B cell (primary cell): ENCODE measurements around the gene NEAT1. TPM values are rescaled to one million over a fixed set of nuclear protein-coding genes. Genes with fewer than 3 reads are reported as not detected.

ENCODE experiments used
- ATAC-seq: fragments of 200-7000 bp; cut with Tn5 transposase; one replicate; pipeline ENCODE4 v1.10.0; 2021; ENCODE audit warnings: low read depth, mild to moderate bottlenecking, moderate number of reproducible peaks, moderate library complexity
- CTCF ChIA-PET: fragments of 350-600 bp; sonication (Branson Sonifier 250); formaldehyde crosslinking; loops from one replicate; lab custom pipeline; 2021; ENCODE audit warnings: antibody characterized with exemption, inconsistent platforms; lab: Charles Lee
- POLR2A ChIA-PET: fragments of 350-600 bp; sonication (Branson Sonifier 250); formaldehyde crosslinking; loops from one replicate; lab custom pipeline; 2021; ENCODE audit warnings: antibody characterized with exemption; lab: Charles Lee
- DNase-seq: peaks from one replicate; pipeline ENCODE4 v3.0.0; 2013
- H2AFZ ChIP-seq: 2 replicates; pipeline ENCODE4 v1.6.1; 2012; ENCODE audit warnings: mild to moderate bottlenecking, low read depth, low read length; ENCODE audit not compliant: insufficient read depth, poor library complexity, severe bottlenecking
- H3K27ac ChIP-seq, 2 donors: 1 replicate in 1 of 2; 2 replicates in 1 of 2; pipeline ENCODE4 v1.5.1; 2012 to 2013; ENCODE audit warnings: low read length in 2 of 2, mild to moderate bottlenecking in 2 of 2, moderate library complexity in 1 of 2
- H3K27me3 ChIP-seq, 4 experiments: fragments of 200-600 bp in 1 of 4; sonication (generic) in 1 of 4; replicated peaks in 1 of 4; 1 replicate in 2 of 4; 2 replicates in 2 of 4; pipeline versions ENCODE4 v1.6.1 to v1.7.0; 2013 to 2016; ENCODE audit warnings: low read length in 3 of 4, mild to moderate bottlenecking in 2 of 4, mixed read lengths in 1 of 4, moderate library complexity in 1 of 4; ENCODE audit not compliant: insufficient read depth in 4 of 4, control insufficient read depth in 3 of 4; ENCODE audit errors: control extremely low read depth in 1 of 4
- H3K36me3 ChIP-seq, 2 experiments: replicated peaks in 1 of 2; 1 replicate in 1 of 2; 2 replicates in 1 of 2; pipeline versions ENCODE4 v1.6.1 to v1.7.1; 2013; ENCODE audit warnings: low read length in 1 of 2; ENCODE audit not compliant: insufficient read depth in 2 of 2, control insufficient read depth in 1 of 2; ENCODE audit errors: control extremely low read depth in 1 of 2, extremely low read depth in 1 of 2
- H3K4me1 ChIP-seq, 2 donors: fragments of 200-600 bp in 1 of 2; sonication (generic) in 1 of 2; 1 replicate in 1 of 2; 2 replicates in 1 of 2; pipeline versions ENCODE4 v1.5.1 to v1.6.1; 2013 to 2017; ENCODE audit warnings: low read length in 2 of 2; ENCODE audit not compliant: control insufficient read depth in 2 of 2, insufficient read depth in 2 of 2
- H3K4me2 ChIP-seq: replicated peaks from 2 replicates; pipeline ENCODE3; 2012; ENCODE audit warnings: mild to moderate bottlenecking, low read depth, low read length; ENCODE audit not compliant: poor library complexity, severe bottlenecking
- H3K4me3 ChIP-seq, 5 experiments: fragments of 200-600 bp in 1 of 5; sonication (generic) in 1 of 5; 1 replicate in 3 of 5; 2 replicates in 2 of 5; pipeline versions ENCODE4 v1.5.1 to v1.7.0; 2011 to 2016; ENCODE audit warnings: low read length in 4 of 5, mild to moderate bottlenecking in 4 of 5, low read depth in 2 of 5, control low read depth in 1 of 5, moderate library complexity in 1 of 5; ENCODE audit not compliant: insufficient read depth in 1 of 5; ENCODE audit errors: control extremely low read depth in 1 of 5, extremely low read depth in 1 of 5
- H3K79me2 ChIP-seq: fragments of 200-600 bp; sonication (generic); one replicate; pipeline ENCODE4 v1.6.0; 2016; ENCODE audit warnings: low read length; ENCODE audit not compliant: control insufficient read depth, insufficient read depth
- H3K9ac ChIP-seq: fragments of 200-600 bp; sonication (generic); 2 replicates; pipeline ENCODE4 v1.6.1; 2017; ENCODE audit warnings: mild to moderate bottlenecking, low read length, moderate library complexity
- H3K9me3 ChIP-seq, 3 donors: one replicate each; pipeline versions ENCODE4 v1.6.1 to v1.7.1; 2013; ENCODE audit warnings: low read length in 2 of 3; ENCODE audit not compliant: control insufficient read depth in 2 of 3, insufficient read depth in 1 of 3; ENCODE audit errors: control extremely low read depth in 1 of 3
- H4K20me1 ChIP-seq: 2 replicates; pipeline ENCODE4 v1.6.0; 2012; ENCODE audit warnings: mild to moderate bottlenecking, low read length; ENCODE audit not compliant: insufficient read depth, control insufficient read depth, poor library complexity, severe bottlenecking
- H3K27ac Mint-ChIP-seq: one replicate; pipeline ENCODE4 v1.8.0; 2021; ENCODE audit warnings: mixed read lengths
- H3K27me3 Mint-ChIP-seq: one replicate; pipeline ENCODE4 v1.8.0; 2021; ENCODE audit warnings: mixed read lengths
- H3K4me1 Mint-ChIP-seq: one replicate; pipeline ENCODE4 v1.8.0; 2021; ENCODE audit warnings: mixed read lengths
- H3K4me3 Mint-ChIP-seq: one replicate; pipeline ENCODE4 v1.8.0; 2021; ENCODE audit warnings: mixed read lengths
- H3K9me3 Mint-ChIP-seq: one replicate; pipeline ENCODE4 v1.8.0; 2022; ENCODE audit warnings: mixed read lengths; ENCODE audit not compliant: insufficient read depth
- CTCF ChIP-seq: fragments of 200-600 bp; IDR thresholded peaks from one replicate; pipeline ENCODE4 v1.8.0; 2022; ENCODE audit warnings: antibody characterized with exemption, mild to moderate bottlenecking
- EZH2 ChIP-seq: IDR thresholded peaks from 2 replicates; pipeline ENCODE4 v1.6.1; 2012; ENCODE audit warnings: borderline replicate concordance, low read depth, mild to moderate bottlenecking, moderate library complexity, low read length; ENCODE audit not compliant: insufficient read depth, poor library complexity, severe bottlenecking
- WGBS: methylation state at CpG from one replicate; pipeline ENCODE4 v1.1.5; 2013; ENCODE audit warnings: missing lambda C conversion rate; ENCODE audit not compliant: insufficient coverage; 5-methylcytosine and 5-hydroxymethylcytosine counted together
- intact Hi-C: fragments of 100-400 bp; cut with micrococcal nuclease; formaldehyde crosslinking; loops from one replicate; pipeline ENCODE4 v1.10.0; 2022
- polyA plus RNA-seq: library from polyadenylated mRNA; depleted of rRNA; stranded (reverse); fragments of >200 nt; gene quantifications from 2 replicates; pipeline ENCODE4 v1.2.3, GENCODE V29; 2012
- total RNA-seq, 2 donors: library from RNA; stranded (reverse); fragments of 120-200 nt in 1 of 2; gene quantifications; 1 replicate in 1 of 2; 2 replicates in 1 of 2; pipeline versions ENCODE4 v1.2.3 to v1.2.4, GENCODE V29; 2013 to 2022

Gene NEAT1
- total and polyA plus RNA-seq, 2 donors (not counting 1 experiment from before 2014, with no cell fraction given) = 66.7 to 1,642 TPM

GRCh38 chr11:65476632-65477148 lies 54.1 kb downstream of the NEAT1 start:
- peak overlapping the region; percentile 96 for H3K4me3 Mint-ChIP-seq
- intact Hi-C loops = loop anchor here (1.0 kb wide), 3 partner anchors 21 to 114 kb away; no protein-coding TSS in a partner anchor
- Histone ChIP-seq H3K4me3 (peak overlapping the region; percentile 36 to 93 (median 83)), H3K27me3 (no peaks in the 10 kb centered on the region), H3K9ac (peak overlapping the region; percentile 78), H4K20me1 (no peaks in the 10 kb centered on the region), H3K9me3 (no peaks in the 10 kb centered on the region), H3K27ac (peak overlapping the region; percentile 88 to 92), H3K36me3 (no peaks in the 10 kb centered on the region), H3K4me2 (peak overlapping the region; percentile 85), H3K79me2 (peaks cover 45% of the 10 kb centered on the region), H2AFZ (peak overlapping the region; percentile 80), H3K4me1 (peaks cover 17 to 39% of the 10 kb centered on the region in 2 donors)
- ChIA-PET POLR2A (interaction anchor here (1.0 to 13.6 kb wide), 8 partner anchors 13 to 90 kb away, joined by 3 to 366 read pairs (median 12); partner anchors contain the start of genes FRMD8, MALAT1 and NEAT1), CTCF (interaction anchor here (0.8 to 5.4 kb wide), 8 partner anchors 15 to 162 kb away, joined by 3 to 39 read pairs (median 5); partner anchors contain the start of genes CDC42EP2, MALAT1 and SLC25A45)
- H3K27ac Mint-ChIP-seq = peak overlapping the region; percentile 99
- no peaks in the 10 kb centered on the region for H3K27me3 Mint-ChIP-seq
- peaks cover 20% of the 10 kb centered on the region for H3K4me1 Mint-ChIP-seq
- 35% methylated on average over 8 of the region's 10 CpGs for WGBS
- ATAC-seq = no peak
- TF ChIP-seq EZH2 = no peak
- TF ChIP-seq CTCF = no peak
- DNase-seq = no peak
- no peaks in the 10 kb centered on the region for H3K9me3 Mint-ChIP-seq
